ENCODE measurements around the gene IFRD2.
A peak's percentile ranks its signal among the peaks of the same experiment; 100 is the strongest.

IFRD2 gene

DNA sequence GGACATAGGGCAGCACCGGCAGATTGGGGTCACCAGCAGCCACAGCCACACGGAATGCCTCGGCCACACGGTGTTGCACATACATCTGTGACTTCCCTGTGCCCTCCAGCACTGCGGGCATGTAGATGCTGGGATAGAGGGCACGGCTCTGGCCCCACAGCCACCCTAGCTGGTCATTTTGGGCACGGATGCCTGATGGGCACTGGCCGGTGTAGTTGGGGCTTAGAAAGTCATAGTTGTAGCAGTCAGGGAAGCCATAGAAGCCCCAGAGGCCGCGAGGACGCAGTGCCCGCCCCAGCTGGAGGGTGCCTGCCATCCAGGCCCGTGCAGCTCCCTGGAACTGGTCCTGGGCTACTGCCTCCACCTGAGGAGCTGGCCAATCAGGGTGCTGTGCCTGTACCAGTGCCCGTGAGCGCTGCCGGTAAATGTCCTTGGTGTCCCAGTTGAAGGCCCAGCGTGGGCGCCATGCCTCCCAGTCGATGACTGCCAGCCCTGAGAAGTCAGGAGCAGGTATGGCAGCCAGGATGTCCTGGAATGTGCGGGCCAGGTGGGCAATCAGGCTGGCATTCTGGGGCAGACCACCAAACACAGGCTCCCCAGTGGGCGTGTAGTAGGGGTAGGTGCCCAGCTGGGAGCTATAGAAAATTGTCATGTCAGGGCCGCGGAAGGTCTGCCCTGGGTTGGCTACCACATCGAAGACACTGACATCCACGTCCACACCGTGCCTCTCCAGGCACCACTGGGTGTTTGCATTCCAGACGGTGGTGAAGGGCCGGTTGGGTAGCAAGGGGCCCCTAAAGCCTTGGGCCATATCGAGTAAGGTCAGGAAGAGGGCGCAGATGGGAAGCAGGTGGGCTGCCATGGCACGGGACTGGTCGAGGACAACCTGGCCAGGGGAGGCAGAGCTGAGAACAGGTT lies 10.1 kb upstream of the IFRD2 start:
- no peak for DNase-seq (ENCODE audit: low read depth)

DNA sequence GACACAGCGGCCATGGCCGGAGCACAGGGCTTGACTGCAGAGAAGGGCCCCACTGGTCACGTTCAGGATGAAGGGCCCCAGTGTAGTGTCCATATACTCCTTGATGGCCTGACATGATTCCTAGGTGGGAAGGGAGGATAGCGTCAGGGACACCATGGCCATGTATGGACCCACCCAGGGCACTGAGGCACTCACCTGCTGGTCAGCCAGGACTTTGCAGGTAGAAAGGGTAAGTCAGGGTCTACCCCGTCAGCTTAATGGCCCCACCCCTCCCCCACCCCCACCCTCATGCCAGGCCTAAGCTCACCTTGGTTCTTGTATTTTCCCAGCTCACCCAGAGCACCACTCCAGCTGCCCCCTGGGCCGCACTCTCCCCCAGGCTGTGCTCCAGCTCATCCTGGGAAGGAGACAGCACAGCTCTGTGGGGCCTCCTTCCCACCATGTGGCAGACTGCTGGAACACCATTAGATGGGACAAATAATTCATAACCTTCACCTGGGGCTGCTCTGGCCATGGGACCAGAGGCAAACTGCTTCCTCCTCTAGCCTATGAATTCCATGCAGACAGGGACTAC lies 8.5 kb upstream of the IFRD2 start:
- DNase-seq (ENCODE audit: low read depth) = no peak

DNA sequence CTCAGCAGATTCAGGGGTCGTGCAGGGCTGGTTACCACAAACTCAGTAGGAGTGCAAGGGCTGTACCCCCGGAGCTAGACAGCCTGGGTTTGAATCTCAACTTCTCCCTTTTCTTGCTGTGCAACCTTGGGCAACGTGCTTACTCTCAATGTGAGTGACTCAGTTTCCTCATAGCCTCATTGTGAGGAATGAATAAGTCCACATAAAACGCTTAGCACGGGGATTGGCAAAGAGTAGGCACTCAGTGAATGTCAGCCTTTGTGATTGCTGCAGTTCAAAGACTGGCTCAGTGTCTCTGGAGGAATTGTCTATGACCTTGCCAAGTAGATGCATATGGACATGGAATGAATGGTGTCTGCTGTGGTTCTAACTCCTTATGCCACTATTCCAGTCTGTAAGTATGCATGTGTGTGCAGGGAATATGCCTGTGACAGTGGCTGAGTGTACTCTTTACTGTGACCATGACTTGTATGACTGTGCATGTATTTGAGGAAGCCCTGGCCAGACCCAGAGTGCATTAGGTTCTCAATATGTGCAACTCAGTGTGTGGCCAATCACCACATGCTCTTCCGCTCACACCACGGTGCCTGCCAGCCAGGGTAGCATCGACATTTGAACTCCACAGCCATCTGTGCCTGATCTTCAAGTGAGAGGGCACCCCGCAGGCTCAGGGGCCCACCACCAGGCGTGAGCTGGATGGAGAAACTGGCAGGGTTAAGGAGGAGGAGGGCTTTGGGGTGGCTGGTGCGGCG lies 7.9 kb upstream of the IFRD2 start:
- DNase-seq (ENCODE audit: low read depth) = no peak

DNA sequence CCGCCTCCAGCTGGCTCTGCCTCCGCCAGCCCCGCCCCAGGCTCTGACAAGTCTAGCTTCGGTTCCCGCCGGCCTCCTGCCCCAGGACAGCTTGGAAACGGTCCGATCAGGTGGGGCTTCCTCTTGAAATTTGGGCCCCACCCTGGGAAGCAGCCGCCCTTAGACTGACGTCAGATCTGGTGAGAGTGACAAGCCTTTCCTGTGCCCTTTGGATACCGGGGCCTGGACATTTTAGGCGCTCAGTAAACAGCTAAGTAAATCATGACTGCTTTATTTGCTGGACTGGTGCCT lies 7.4 kb upstream of the IFRD2 start:
- no peak for DNase-seq (ENCODE audit: low read depth)

DNA sequence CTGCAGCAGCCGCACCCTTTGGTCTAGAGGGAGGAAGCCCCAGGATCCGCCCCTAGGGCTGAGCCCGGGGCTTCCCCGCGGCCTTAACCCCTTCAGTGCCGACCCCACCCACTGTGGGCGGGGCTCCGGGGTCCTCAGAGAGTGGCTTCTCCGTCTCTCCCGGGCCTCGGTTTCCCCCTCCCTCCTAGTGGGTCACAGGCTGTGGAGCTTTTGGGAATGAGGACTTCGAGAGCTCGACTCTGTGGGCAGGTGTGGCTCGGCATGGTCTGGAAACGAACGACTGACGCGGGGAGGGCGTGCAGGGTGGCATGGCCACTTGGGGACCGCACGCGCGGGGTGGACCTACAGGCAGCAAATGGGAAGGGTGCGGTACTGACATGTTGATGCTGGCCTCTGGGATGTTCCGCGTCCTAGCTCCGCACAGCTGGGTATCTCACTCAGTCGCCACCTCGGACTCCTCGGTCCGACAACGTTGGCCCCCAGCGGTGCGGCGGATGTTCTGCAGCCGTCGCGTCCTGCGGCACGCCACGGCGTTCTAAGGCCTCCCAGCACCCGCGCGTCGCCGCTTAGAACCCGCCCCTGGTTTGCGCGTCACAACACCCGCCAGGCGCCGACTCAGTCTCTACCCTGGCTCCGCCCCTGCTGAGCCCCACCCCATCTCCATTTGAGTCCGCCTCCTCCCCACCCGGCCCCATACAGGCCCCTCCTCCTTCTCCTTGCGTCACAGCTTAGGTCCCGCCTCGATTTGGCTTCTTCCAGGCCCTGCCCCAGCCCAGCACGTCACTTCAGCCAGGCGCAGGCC lies 6.8 kb upstream of the IFRD2 start, which contains the start of the genes HYAL3 and NAA80:
Gene HYAL3, minus strand, starts transcription at position 570 of the 802 bp plus-strand sequence. CDS start 3,803 bp downstream, outside the sequence.
Gene NAA80, minus strand, starts transcription at position 570 of the 802 bp plus-strand sequence. CDS start 1,942 bp downstream, outside the sequence.
- DNase-seq (ENCODE audit: low read depth) = peak; percentile 99

DNA sequence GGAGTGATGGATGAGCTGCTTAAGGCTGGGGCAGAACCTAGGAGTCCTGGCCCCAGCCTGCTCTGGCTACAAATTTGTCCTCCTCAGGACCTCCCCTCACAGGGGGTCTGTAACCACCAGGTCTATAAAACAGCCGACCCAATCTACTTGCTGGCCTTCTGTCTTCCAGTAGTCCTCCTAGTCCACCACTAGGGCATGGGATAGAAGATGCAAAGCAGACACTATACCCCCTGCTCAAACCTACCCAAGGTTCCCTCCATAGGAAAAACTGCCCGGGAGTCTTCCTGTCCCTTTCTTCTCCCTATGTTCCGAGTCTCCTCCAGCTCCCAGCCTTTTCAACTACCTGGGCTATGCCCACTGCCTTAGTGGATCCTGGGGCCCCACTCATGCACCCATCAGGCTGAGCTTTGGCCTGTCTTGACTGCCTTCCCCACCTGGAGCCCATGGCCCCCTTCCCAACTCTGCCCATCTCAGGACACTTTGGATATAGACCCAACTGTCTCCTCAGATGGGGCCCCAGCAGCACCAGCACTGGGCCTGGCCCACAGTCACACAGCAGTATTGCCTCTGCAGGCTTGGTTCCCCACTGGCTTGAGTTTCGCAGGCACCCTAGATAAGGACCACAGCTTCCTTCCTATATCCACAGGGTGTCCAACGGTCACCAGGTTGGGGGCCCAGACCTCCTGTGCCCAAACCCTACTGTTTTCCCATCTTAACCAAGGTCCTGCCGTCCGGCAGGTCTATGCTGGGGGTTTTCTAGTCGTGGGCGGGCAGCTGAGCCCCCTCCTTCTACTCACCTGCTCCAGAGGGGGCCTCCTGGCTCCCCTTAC lies 5.9 kb upstream of the IFRD2 start:
- no peak for DNase-seq (ENCODE audit: low read depth)

DNA sequence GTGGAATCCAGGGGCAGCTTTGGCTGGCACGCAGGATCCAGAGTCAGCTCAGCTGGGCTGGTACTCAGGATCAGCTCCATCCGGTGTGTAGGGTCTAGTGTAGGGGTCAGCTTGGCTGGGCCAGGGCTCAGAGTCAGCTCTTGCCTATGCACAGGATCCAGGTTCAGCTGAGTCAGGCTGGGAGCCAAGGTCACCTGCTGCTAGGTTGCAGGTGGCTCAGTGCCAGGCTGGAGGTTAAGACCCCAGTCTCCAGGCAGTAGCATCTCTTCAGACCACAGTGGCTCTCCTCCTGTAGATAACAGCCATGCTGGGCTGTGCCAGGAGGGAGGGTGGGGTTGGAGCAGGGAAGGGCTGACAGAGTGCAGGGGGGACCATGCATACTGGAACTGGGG lies 5.2 kb upstream of the IFRD2 start:
- no peak for DNase-seq (ENCODE audit: low read depth)

DNA sequence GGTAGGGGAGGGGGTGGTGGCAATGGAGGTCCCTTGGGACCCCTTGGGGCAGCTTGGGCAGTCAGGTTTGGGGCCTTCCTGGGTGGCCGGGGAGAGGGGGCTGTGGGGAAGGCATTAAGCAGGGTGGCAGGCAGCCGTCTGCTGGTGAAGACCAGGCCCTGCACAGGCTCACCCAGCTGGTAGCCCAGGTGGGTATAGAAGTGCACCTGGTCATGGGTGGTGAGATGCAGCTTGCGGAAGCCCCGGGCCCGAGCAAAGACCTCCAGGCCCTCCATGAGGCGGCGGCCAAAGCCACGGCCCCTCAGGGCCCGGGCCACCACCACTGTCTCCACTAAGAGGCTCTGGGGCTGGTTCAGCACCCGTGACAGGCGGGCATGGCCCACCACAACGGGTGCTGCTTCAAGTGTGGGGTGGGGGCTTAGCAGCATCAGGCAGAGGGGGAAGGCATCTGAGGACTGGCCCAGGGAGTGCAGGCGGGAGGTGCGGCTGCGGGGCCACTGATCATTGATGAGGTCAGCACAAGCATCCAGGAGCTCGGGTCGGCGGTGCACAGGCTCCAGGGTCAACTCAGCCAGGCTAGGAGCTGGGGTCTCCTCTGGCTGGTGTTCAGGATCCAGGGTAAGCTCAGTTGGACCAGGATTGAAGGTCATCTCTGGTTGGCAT lies 4.6 kb upstream of the IFRD2 start:
- DNase-seq (ENCODE audit: low read depth) = no peak

DNA sequence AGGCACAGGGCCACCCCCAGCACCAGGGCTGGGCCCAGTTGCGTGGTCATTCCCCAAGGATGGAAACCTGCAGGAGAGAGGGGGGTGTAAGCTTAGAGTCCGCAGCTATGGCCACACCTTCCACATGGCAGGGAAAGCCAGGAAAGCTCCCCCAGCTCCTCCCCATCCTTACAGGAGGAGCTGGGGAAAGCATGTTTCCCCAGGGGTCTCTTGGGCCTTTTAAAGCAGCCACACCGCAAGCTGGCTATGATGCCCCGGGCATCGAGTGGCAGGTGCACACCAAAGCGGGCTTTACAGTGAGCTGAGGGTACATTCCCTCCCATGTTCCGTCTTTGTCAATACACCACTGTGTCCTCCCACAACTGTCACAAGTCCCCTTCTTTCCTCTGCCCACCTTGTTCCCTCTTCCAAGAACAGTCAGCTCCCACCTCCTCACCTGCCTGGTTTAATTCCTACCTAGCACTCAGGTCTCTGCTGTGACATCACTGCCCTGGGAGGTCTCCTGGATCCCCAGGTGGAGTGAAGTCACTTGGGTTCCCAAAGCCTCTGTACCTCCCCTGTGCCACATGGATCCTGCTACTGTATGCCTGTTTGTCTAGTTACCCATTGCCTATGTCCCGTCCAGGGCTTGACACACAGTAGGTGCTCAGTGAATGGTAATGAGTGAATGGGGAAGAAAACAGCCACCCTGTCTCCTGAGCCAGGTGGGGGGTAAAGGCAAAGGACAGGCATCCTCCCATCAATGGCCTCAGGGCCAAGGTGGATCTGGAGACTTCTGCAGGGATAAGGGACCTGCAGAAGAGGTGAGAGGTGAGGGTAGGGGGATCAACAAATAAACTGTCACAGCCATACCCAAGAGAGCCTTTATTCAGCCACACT lies 3.6 kb upstream of the IFRD2 start:
- DNase-seq (ENCODE audit: low read depth) = no peak

DNA sequence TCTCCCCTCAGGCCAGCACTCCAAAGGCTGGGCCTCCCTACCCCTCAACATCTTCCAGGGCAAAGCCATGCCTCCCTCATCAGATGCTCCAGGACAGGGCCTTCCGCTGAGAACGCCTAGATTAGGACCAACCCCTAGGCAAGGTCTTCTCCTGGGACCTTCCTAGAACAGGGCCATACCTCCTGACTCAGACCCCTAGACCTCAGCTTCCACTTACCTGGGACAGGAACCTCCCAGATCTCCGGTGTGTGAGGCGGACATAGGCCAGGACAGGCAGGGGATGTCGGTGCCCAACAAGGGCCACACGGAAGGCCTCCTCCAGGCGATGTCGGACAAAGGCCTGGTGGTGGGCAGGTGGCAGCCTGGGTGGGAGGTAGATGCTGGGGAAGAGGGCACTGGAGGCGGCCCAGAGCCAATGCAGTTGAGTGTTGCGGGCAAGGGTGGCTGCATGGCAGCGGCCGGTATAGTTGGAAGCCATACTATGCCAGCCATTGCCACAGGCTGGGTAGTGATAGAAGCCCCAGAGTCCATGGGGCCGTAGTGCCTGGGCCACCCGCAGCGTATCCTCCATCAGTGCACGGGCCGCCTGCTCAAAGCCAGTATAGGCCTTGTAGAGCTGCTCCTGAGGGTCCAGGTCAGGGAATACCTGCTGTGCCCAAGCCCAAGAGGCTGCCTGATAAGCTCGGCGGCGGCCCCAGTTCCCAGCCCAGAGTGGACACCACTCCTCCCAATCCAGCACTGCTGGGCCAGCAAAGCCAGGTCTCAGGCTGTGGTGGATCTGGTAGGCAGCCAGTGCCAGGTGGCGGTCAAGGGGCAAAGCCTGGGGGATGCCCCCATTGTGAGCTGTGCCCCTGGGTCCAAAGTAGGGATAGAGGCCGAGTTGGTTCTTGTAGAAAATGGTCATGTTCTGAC lies 2.5 kb upstream of the IFRD2 start:
- no peak for DNase-seq (ENCODE audit: low read depth)

DNA sequence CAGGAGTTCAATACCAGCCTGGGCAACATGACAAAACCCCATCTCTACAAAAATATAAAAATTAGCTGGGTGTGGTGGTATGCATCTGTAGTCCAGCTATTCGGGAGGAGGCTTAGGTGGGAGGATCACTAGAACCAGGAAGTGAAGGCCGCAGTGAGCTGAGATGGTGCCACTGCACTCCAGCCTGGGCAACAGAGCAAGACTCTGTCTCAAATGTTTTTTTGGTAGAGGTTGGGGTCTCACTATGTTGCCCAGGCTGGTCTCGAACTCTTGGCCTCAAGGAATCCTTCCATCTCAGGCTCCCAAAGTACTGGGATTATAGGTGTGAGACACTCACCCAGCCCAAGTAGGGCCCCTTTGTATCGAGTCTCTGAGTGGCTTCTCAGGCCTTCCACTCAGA lies 1.9 kb upstream of the IFRD2 start:
- DNase-seq (ENCODE audit: low read depth) = no peak

DNA sequence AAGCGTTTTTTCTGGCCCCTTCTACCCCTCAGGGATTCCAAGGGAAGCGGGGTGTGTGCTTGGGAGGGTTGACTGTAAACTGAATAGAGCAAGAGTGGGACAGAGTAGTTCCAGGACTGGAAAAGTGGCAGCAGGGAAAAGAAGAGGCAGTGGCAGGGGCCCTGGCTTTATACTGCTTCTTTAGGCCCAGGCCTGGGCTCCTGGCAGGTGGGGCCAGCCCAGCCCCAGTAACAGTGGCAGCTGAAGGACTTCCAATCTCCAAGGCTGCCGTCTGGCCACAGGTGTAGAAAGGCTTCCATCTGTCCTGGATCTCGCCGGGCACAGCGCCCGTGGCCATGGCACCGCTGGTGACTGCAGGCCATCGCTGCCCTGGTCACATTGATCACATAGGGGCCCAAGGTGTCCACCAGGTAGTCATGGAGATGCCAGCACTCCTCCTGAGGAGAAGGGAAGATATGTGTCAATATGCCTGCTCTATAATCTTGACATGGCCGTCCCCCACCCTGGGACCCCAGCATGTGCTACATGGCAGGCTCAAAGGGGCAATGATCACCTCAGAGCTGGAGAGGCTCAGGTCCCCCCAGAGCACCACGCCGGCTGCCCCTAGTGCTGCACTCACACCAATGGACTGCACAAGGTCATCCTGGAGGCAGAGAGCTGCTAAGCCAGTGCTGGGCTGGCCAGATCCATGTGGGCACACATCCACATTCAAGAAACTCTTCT lies 1.0 kb upstream of the IFRD2 start:
- DNase-seq (ENCODE audit: low read depth) = no peak

DNA sequence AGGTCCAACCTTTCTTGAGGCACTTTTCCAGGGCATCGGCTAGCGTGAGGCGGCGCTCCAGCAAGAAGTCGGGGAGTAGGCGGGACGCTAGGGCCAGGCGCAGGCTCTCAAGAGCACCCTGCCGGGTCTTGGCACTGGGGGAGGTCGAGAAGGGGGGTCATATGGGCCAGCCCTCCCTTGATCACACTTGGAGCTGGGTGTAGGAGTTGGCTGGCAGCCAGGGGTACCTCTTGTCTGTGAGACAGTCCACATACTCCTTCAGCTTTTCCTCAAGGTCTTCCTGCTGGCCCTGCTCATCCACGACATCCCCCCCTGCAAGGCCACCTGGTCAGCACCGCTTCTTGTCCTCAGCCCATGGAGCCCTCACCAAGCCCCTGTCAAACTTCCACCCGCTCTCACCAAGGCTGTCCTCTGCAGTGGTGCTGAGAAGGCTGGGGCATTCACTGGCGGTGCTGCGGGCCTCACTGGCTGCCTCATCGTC lies 2.0 kb downstream of the IFRD2 start:
- no peak for DNase-seq (ENCODE audit: low read depth)

DNA sequence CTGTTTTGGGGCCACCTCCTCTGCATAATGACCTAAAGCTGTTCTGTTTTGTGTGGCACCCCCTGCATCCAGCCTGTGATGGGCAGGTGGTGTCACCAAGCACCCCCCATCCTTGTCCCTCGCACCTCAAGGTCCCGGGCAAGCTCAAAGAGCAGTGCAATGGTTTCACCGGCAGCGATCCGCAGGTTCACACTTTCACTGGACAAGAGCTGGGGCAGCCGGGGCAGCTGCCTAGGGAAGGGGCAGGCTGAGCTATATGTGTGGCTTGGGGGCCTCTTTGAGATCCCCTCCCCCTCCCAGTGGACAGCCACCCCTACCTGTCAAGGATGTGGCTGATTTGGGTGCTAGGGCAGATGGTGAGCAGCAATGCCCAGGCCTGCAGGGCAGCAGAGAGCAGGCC lies 3.1 kb downstream of the IFRD2 start:
- no peak for DNase-seq (ENCODE audit: low read depth)

DNA sequence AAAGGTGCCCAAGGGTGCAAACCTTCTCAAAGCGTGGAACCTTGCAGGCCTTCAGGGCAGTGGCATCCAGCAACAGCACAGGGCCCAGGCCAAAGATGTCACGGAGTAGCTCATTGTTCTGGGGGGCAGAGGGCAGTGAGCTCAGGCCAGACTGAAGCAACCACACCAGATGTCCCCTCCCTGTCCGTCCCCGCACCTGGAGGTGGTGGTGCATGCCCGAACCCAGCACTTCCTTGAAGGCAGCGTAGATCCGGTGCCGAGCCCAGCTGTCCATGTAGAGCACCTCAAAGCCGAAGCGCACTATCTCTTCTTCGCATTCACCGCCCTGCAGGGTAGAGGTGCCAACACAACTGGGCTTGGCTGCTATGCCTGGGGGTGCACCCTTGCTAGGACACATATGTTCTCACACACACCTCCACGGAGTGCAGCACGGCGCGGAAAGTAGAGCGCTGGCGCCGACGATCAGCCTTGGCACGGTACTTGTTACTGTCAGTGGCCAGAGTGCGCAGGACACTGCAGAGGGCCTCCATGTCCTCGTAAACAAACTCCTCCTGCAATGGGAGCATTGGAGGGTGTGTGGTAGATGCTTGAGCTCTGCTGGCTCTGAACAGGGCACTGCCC lies 3.7 kb downstream of the IFRD2 start:
- DNase-seq (ENCODE audit: low read depth) = no peak

DNA sequence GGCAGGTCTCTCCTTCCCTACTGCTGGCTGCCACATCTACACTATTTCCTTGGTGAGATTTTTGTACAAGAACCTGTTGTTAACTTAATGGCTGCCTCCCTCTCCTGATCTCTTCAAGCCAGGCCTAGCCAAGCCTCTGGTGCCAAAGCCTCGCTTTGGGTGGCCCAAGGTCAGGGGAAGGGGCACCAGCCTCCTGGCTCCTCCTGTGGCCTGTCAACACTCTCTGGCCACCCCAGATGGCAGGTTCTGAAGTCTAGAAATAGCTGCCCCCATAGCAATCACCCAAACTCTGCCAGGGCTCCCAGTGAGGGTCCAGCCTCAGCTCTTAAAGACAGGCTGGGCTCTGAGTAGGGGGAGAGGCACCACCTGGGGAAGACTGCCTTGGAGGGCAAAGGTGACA lies 5.0 kb downstream of the IFRD2 start:
- DNase-seq (ENCODE audit: low read depth) = no peak

Measured in T follicular helper cell (primary cell).